Measurements from ENCODE around the gene PTPRT.

PTPRT gene

GRCh38 chr20:42807876-42808275 is 381.8 kb downstream of the PTPRT start:
- no peak for DNase-seq (ENCODE audit: low read depth in 2 of 2)

- DNase-seq (ENCODE audit: low read depth in 2 of 2), result no peak
Observed at GRCh38 chr20:42795111-42795695, 394.5 kb downstream of the PTPRT start.

- DNase-seq (ENCODE audit: low read depth in 2 of 2), result no peak
Observed at GRCh38 chr20:42792052-42792451, 397.7 kb downstream of the PTPRT start.

GRCh38 chr20:42790111-42790510 is 399.6 kb downstream of the PTPRT start:
- DNase-seq (ENCODE audit: low read depth in 2 of 2), result no peak

GRCh38 chr20:42788707-42789106 is 401.0 kb downstream of the PTPRT start:
- DNase-seq (ENCODE audit: low read depth in 2 of 2), result no peak

GRCh38 chr20:42785041-42785440 is 404.7 kb downstream of the PTPRT start:
- DNase-seq (ENCODE audit: low read depth in 2 of 2), result no peak

- no peak for DNase-seq (ENCODE audit: low read depth in 2 of 2)
Observed at GRCh38 chr20:42779216-42779615, 410.5 kb downstream of the PTPRT start.

- DNase-seq (ENCODE audit: low read depth in 2 of 2), result no peak
Observed at GRCh38 chr20:42775866-42776265, 413.8 kb downstream of the PTPRT start.

- DNase-seq (ENCODE audit: low read depth in 2 of 2), result no peak
Observed at GRCh38 chr20:42775037-42775436, 414.7 kb downstream of the PTPRT start.

GRCh38 chr20:42763015-42763414 is 426.7 kb downstream of the PTPRT start:
- no peak for DNase-seq (ENCODE audit: low read depth in 2 of 2)

GRCh38 chr20:42756991-42757390 is 432.7 kb downstream of the PTPRT start:
- DNase-seq (ENCODE audit: low read depth in 2 of 2), result no peak

- no peak for DNase-seq (ENCODE audit: low read depth in 2 of 2)
Observed at GRCh38 chr20:42754706-42755105, 435.0 kb downstream of the PTPRT start.

- no peak for DNase-seq (ENCODE audit: low read depth in 2 of 2)
Observed at GRCh38 chr20:42752620-42753019, 437.1 kb downstream of the PTPRT start.

- no peak for DNase-seq (ENCODE audit: low read depth in 2 of 2)
Observed at GRCh38 chr20:42749556-42749955, 440.1 kb downstream of the PTPRT start.

- no peak for DNase-seq (ENCODE audit: low read depth in 2 of 2)
Observed at GRCh38 chr20:42747765-42748411, 441.8 kb downstream of the PTPRT start.

GRCh38 chr20:42744756-42745465 is 444.8 kb downstream of the PTPRT start:
- no peak for DNase-seq (ENCODE audit: low read depth in 2 of 2)

GRCh38 chr20:42742926-42743325 is 446.8 kb downstream of the PTPRT start:
- no peak for DNase-seq (ENCODE audit: low read depth in 2 of 2)

- no peak for DNase-seq (ENCODE audit: low read depth in 2 of 2)
Observed at GRCh38 chr20:42741906-42742305, 447.8 kb downstream of the PTPRT start.

- DNase-seq (ENCODE audit: low read depth in 2 of 2), result no peak
Observed at GRCh38 chr20:42740226-42740870, 449.4 kb downstream of the PTPRT start.

- no peak for DNase-seq (ENCODE audit: low read depth in 2 of 2)
Observed at GRCh38 chr20:42739683-42740082, 450.0 kb downstream of the PTPRT start.

GRCh38 chr20:42735539-42735938 is 454.2 kb downstream of the PTPRT start:
- no peak for DNase-seq (ENCODE audit: low read depth in 2 of 2)

GRCh38 chr20:42734660-42735368 is 454.9 kb downstream of the PTPRT start:
- no peak for DNase-seq (ENCODE audit: low read depth in 2 of 2)

Data from stimulated activated CD4-positive, alpha-beta T cell treated with anti-CD3 and anti-CD28 coated beads, Interleukin-4, amount 100 ng/mL, for 48 hours (primary cell).